HepG2 (cell line): ENCODE measurements around the gene NELFB. TPM values are rescaled to one million over a fixed set of nuclear protein-coding genes. Genes with fewer than 3 reads are reported as not detected.

Source experiments
- ARNT ChIP-seq: fragments of 450-650 bp; IDR thresholded peaks from 2 replicates; pipeline ENCODE4 v1.6.1; 2017
- ATRX ChIP-seq: sonication (generic); formaldehyde crosslinking; IDR thresholded peaks from 2 replicates; pipeline ENCODE4 v1.4.0; 2020; ENCODE audit warnings: missing genetic modification reagents, borderline replicate concordance
- CCDC6 ChIP-seq: sonication (generic); formaldehyde crosslinking; IDR thresholded peaks from 2 replicates; pipeline ENCODE4 v1.8.1; 2022; ENCODE audit warnings: mild to moderate bottlenecking, missing genetic modification reagents, moderate library complexity
- GTF2F1 ChIP-seq: fragments of 150-350 bp; IDR thresholded peaks from 2 replicates; pipeline ENCODE4 v1.6.1; 2014; ENCODE audit warnings: low read length
- HNF4A ChIP-seq: sonication (generic); formaldehyde crosslinking; IDR thresholded peaks from 2 replicates; pipeline ENCODE4 v1.4.0; 2020; ENCODE audit warnings: missing genetic modification reagents
- HOXA5 ChIP-seq: sonication (generic); formaldehyde crosslinking; IDR thresholded peaks from 2 replicates; pipeline ENCODE4 v1.4.0; 2020; ENCODE audit warnings: missing genetic modification reagents
- KMT2A ChIP-seq: sonication (generic); formaldehyde crosslinking; IDR thresholded peaks from 2 replicates; pipeline ENCODE4 v1.4.0; 2020; ENCODE audit warnings: missing genetic modification reagents
- LCORL ChIP-seq, 2 experiments: fragments of 450-650 bp in 1 of 2; sonication (generic) in 1 of 2; formaldehyde crosslinking in 1 of 2; IDR thresholded peaks; 2 replicates each; pipeline versions ENCODE4 v1.5.0 to v1.6.1; 2017 to 2020; ENCODE audit warnings: antibody characterized with exemption in 1 of 2, missing genetic modification reagents in 1 of 2
- MIER2 ChIP-seq: IDR thresholded peaks from 2 replicates; pipeline ENCODE4 v1.6.1; 2016; ENCODE audit warnings: missing biosample characterization, missing genetic modification reagents
- NFKB2 ChIP-seq: sonication (generic); formaldehyde crosslinking; IDR thresholded peaks from 2 replicates; pipeline ENCODE4 v1.4.0; 2020; ENCODE audit warnings: missing genetic modification reagents, borderline replicate concordance
- NFKBIZ ChIP-seq: IDR thresholded peaks from 2 replicates; pipeline ENCODE4 v1.6.1; 2018; ENCODE audit warnings: missing genetic modification reagents, missing compliant biosample characterization
- RXRA ChIP-seq: sonication (generic); formaldehyde crosslinking; IDR thresholded peaks from 2 replicates; pipeline ENCODE4 v1.5.1; 2020; ENCODE audit warnings: missing genetic modification reagents
- SAP130 ChIP-seq: IDR thresholded peaks from 2 replicates; pipeline ENCODE4 v1.6.1; 2016; ENCODE audit warnings: low read depth
- SCMH1 ChIP-seq: sonication (generic); formaldehyde crosslinking; IDR thresholded peaks from 2 replicates; pipeline ENCODE4 v1.9.0; 2021; ENCODE audit warnings: missing genetic modification reagents, mild to moderate bottlenecking, borderline replicate concordance
- ZBTB1 ChIP-seq: sonication (generic); formaldehyde crosslinking; IDR thresholded peaks from 2 replicates; pipeline ENCODE4 v1.4.0; 2020; ENCODE audit warnings: missing genetic modification reagents, borderline replicate concordance
- ZFP37 ChIP-seq: sonication (generic); formaldehyde crosslinking; IDR thresholded peaks from 2 replicates; pipeline ENCODE4 v1.4.0; 2020; ENCODE audit warnings: missing genetic modification reagents, borderline replicate concordance
- ZNF30 ChIP-seq: sonication (generic); formaldehyde crosslinking; IDR thresholded peaks from 2 replicates; pipeline ENCODE4 v1.5.0; 2020; ENCODE audit warnings: mild to moderate bottlenecking, missing genetic modification reagents
- ZNF333 ChIP-seq: sonication (generic); formaldehyde crosslinking; IDR thresholded peaks from 2 replicates; pipeline ENCODE4 v1.4.0; 2020; ENCODE audit warnings: mild to moderate bottlenecking, missing genetic modification reagents, borderline replicate concordance
- ZNF468 ChIP-seq: sonication (generic); formaldehyde crosslinking; IDR thresholded peaks from 2 replicates; pipeline ENCODE4 v1.8.0; 2022; ENCODE audit warnings: mild to moderate bottlenecking, moderate library complexity, missing genetic modification reagents
- ZNF484 ChIP-seq: sonication (generic); formaldehyde crosslinking; IDR thresholded peaks from 2 replicates; pipeline ENCODE4 v1.5.1; 2020; ENCODE audit warnings: mild to moderate bottlenecking, low read depth, missing genetic modification reagents, borderline replicate concordance
- ZNF543 ChIP-seq: sonication (generic); formaldehyde crosslinking; IDR thresholded peaks from 2 replicates; pipeline ENCODE4 v1.4.0; 2020; ENCODE audit warnings: mild to moderate bottlenecking, missing genetic modification reagents
- ZNF616 ChIP-seq: sonication (generic); formaldehyde crosslinking; IDR thresholded peaks from 2 replicates; pipeline ENCODE4 v1.5.0; 2020; ENCODE audit warnings: low read depth, mild to moderate bottlenecking, missing genetic modification reagents
- ZNF724P ChIP-seq: sonication (generic); formaldehyde crosslinking; IDR thresholded peaks from 2 replicates; pipeline ENCODE4 v1.8.0; 2022; ENCODE audit warnings: missing genetic modification reagents, borderline replicate concordance
- ZSCAN29 ChIP-seq: sonication (generic); formaldehyde crosslinking; conservative IDR thresholded peaks from 2 replicates; pipeline ENCODE4 v1.4.0; 2020; ENCODE audit warnings: mild to moderate bottlenecking, missing genetic modification reagents
- polyA plus RNA-seq, 8 experiments: library from polyadenylated mRNA; depleted of rRNA in 3 of 8; stranded (reverse) in 7 of 8; unstranded in 1 of 8; fragments of >200 nt; fragmentation: Illumina TruSeq in 4 of 8; extraction: Trizol in 4 of 8; gene quantifications; 2 replicates each; pipeline versions ENCODE4 v1.2.1 to v1.2.3, GENCODE V29; 2011 to 2016; ENCODE audit warnings: low read depth in 4 of 8, missing spikeins in 1 of 8, mixed read lengths in 1 of 8; ENCODE audit not compliant: insufficient read depth in 1 of 8
- total RNA-seq, 5 experiments: library from RNA; depleted of rRNA; stranded (reverse); fragments of >200 nt; fragmentation: Illumina TruSeq; extraction: Trizol; gene quantifications; 2 replicates each; pipeline ENCODE4 v1.2.3, GENCODE V29; 2016; ENCODE audit warnings: low read depth in 1 of 5
- TF ChIP-seq, protein P1 (sequence below): sonication (generic); formaldehyde crosslinking; IDR thresholded peaks from 2 replicates; pipeline ENCODE4 v1.8.0; 2022; ENCODE audit warnings: mild to moderate bottlenecking, missing genetic modification reagents; ENCODE audit not compliant: insufficient replicate concordance
- TF ChIP-seq, protein P2 (sequence below): sonication (generic); formaldehyde crosslinking; IDR thresholded peaks from 2 replicates; pipeline ENCODE4 v1.8.1; 2023; ENCODE audit warnings: mild to moderate bottlenecking, missing genetic modification reagents, borderline replicate concordance
- TF ChIP-seq, protein P3 (sequence below): sonication (generic); formaldehyde crosslinking; conservative IDR thresholded peaks from 2 replicates; pipeline ENCODE4 v1.5.0; 2020; ENCODE audit warnings: missing genetic modification reagents

NELFB gene
- total and polyA plus RNA-seq, 2 of the 13 experiments (the other 11 are each of a cell fraction or from before 2014, with no cell fraction given): 26.5 to 45.8 TPM

DNA sequence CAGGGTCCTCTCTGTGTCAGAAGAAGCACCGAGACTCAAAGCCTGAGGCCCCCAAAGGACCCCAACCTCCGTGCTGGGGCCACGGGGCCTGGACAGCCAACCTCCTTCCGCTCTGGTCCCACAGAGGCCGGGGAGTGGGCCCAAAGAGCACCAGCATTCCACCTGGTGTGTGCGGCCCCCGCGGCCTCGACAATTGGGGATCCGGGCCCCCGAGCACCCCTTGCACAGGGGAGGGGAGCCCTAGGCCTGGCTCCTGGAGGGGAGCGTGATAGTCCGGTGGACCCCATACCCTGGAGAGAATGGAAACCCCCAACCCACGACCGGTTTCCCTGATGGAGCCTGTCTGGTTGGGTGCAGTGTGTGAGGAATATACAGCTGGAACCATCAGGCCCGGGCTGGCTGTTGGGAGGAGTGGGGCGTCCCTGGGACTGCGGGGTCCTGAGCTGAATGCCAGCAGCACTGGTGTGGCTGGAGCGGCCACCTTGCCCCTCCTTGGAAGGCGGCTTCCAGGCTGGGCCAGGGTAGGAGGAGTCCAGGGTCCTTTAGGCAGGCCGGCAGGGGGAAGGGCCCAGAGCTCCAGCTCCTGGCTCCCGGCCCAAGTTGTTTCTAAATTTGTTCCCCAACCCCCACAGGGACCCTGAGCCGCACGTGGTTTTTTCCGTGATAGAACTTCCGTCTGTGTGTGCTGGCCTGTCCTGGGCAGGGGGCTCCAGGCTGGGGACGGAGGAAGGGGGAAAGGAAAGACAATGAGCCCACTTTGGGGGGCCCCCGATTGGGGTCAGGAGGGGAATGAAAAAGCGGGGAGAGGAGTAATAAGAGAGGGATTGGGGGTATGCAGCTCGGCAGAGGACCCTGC is 21.6 kb downstream of the NELFB start (continued):
- no peak for TF ChIP-seq RXRA (CRISPR knock-in tag)
- no peak for TF ChIP-seq SAP130 (CRISPR knock-in tag)
- TF ChIP-seq HOXA5 (CRISPR knock-in tag): no peak
- no peak for TF ChIP-seq ARNT
- no peak for TF ChIP-seq ZNF484 (CRISPR knock-in tag)
- TF ChIP-seq ZBTB1 (CRISPR knock-in tag): no peak
- no peak for TF ChIP-seq NFKBIZ (CRISPR knock-in tag)
- no peak for TF ChIP-seq MIER2 (CRISPR knock-in tag)
- no peak for TF ChIP-seq KMT2A (CRISPR knock-in tag)
- no peak for TF ChIP-seq ZSCAN29 (CRISPR knock-in tag)
- no peak for TF ChIP-seq LCORL (IDR thresholded peaks at IDR 0.05)
- no peak for TF ChIP-seq LCORL (CRISPR knock-in tag; IDR thresholded peaks at IDR 0.05)
- no peak for TF ChIP-seq GTF2F1
- TF ChIP-seq SCMH1 (CRISPR knock-in tag): no peak
- TF ChIP-seq, protein P1, sequence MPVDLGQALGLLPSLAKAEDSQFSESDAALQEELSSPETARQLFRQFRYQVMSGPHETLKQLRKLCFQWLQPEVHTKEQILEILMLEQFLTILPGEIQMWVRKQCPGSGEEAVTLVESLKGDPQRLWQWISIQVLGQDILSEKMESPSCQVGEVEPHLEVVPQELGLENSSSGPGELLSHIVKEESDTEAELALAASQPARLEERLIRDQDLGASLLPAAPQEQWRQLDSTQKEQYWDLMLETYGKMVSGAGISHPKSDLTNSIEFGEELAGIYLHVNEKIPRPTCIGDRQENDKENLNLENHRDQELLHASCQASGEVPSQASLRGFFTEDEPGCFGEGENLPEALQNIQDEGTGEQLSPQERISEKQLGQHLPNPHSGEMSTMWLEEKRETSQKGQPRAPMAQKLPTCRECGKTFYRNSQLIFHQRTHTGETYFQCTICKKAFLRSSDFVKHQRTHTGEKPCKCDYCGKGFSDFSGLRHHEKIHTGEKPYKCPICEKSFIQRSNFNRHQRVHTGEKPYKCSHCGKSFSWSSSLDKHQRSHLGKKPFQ (CRISPR knock-in tag): no peak
- no peak for TF ChIP-seq ZNF616 (CRISPR knock-in tag)
- TF ChIP-seq, protein P2, sequence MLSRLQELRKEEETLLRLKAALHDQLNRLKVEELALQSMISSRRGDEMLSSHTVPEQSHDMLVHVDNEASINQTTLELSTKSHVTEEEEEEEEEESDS (CRISPR knock-in tag): no peak
- TF ChIP-seq HNF4A (CRISPR knock-in tag): peak; percentile 2; the same call in 1 of the 2 replicates
- TF ChIP-seq CCDC6 (CRISPR knock-in tag): no peak
- TF ChIP-seq ZFP37 (CRISPR knock-in tag): no peak
- TF ChIP-seq ATRX: no peak
- no peak for TF ChIP-seq ZNF724P (CRISPR knock-in tag)
- TF ChIP-seq ZNF30 (CRISPR knock-in tag): peak; percentile 33; the same call in 1 of the 2 replicates
- peak; percentile 71; the same call in 1 of the 2 replicates for TF ChIP-seq ZNF543 (CRISPR knock-in tag)
- 0 out of 2 replicates have a peak, but pooled peaks have one; percentile 31 for TF ChIP-seq ZNF333 (CRISPR knock-in tag)
- peak; percentile 46; the same call in 1 of the 2 replicates for TF ChIP-seq NFKB2 (CRISPR knock-in tag)
- no peak for TF ChIP-seq ZNF468 (CRISPR knock-in tag)
- TF ChIP-seq, protein P3, sequence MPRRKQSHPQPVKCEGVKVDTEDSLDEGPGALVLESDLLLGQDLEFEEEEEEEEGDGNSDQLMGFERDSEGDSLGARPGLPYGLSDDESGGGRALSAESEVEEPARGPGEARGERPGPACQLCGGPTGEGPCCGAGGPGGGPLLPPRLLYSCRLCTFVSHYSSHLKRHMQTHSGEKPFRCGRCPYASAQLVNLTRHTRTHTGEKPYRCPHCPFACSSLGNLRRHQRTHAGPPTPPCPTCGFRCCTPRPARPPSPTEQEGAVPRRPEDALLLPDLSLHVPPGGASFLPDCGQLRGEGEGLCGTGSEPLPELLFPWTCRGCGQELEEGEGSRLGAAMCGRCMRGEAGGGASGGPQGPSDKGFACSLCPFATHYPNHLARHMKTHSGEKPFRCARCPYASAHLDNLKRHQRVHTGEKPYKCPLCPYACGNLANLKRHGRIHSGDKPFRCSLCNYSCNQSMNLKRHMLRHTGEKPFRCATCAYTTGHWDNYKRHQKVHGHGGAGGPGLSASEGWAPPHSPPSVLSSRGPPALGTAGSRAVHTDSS (CRISPR knock-in tag): no peak
